Measurements from ENCODE around the gene DNM1.

The DNM1 gene

GRCh38 chr9:128203707-128204551, 750 bp downstream of the DNM1 start:
- no peak for DNase-seq
- no peak overlapping the region for H3K27ac Mint-ChIP-seq
- no peak for ATAC-seq (replicated peaks)
- no peaks in the 10 kb centered on the region for H3K36me3 Mint-ChIP-seq (ENCODE audit: insufficient read depth)
- peaks cover 26 to 45% of the 10 kb centered on the region in 2 donors for H3K27me3 Mint-ChIP-seq
- no peaks in the 10 kb centered on the region for H3K9me3 Mint-ChIP-seq
- H3K4me3 Mint-ChIP-seq: peak overlapping the region; percentile 66 to 72
- peaks cover 0 to 4% of the 10 kb centered on the region in 2 donors for H3K4me1 Mint-ChIP-seq (ENCODE audit: low read depth in 2 of 2)

- Mint-ChIP-seq H3K9me3 (no peaks in the 10 kb centered on the region), H3K27me3 (peaks cover 26 to 45% of the 10 kb centered on the region in 2 donors), H3K27ac (no peak overlapping the region), H3K36me3 (ENCODE audit: insufficient read depth) (no peaks in the 10 kb centered on the region), H3K4me1 (ENCODE audit: low read depth in 2 of 2) (peaks cover 0 to 4% of the 10 kb centered on the region in 2 donors), H3K4me3 (peak overlapping the region in 1 of 2 donors; percentile 72)
- no peak for DNase-seq
- no peak for ATAC-seq (replicated peaks)
Measured at GRCh38 chr9:128204858-128205257, 1.7 kb downstream of the DNM1 start.

- no peak overlapping the region for H3K4me3 Mint-ChIP-seq
- DNase-seq (no peak), ATAC-seq (replicated peaks) (no peak)
- H3K4me1 Mint-ChIP-seq (ENCODE audit: low read depth in 2 of 2): peaks cover 0 to 4% of the 10 kb centered on the region in 2 donors
- H3K27ac Mint-ChIP-seq: no peak overlapping the region
- no peaks in the 10 kb centered on the region for H3K9me3 Mint-ChIP-seq
- no peaks in the 10 kb centered on the region for H3K36me3 Mint-ChIP-seq (ENCODE audit: insufficient read depth)
- H3K27me3 Mint-ChIP-seq: peaks cover 26 to 45% of the 10 kb centered on the region in 2 donors
Measured at GRCh38 chr9:128205296-128205944, 2.2 kb downstream of the DNM1 start.

- Mint-ChIP-seq H3K27me3 (peaks cover 34 to 54% of the 10 kb centered on the region in 2 donors), H3K4me1 (ENCODE audit: low read depth in 2 of 2) (peaks cover 0 to 4% of the 10 kb centered on the region in 2 donors), H3K27ac (no peak overlapping the region), H3K36me3 (ENCODE audit: insufficient read depth) (no peaks in the 10 kb centered on the region), H3K4me3 (no peak overlapping the region), H3K9me3 (no peaks in the 10 kb centered on the region)
- DNase-seq (no peak), ATAC-seq (replicated peaks) (no peak)
Measured at GRCh38 chr9:128206484-128206883, 3.3 kb downstream of the DNM1 start.

GRCh38 chr9:128206916-128207910, 4.0 kb downstream of the DNM1 start:
- Mint-ChIP-seq H3K36me3 (ENCODE audit: insufficient read depth) (no peaks in the 10 kb centered on the region), H3K4me3 (no peak overlapping the region), H3K4me1 (ENCODE audit: low read depth in 2 of 2) (peaks cover 0 to 4% of the 10 kb centered on the region in 2 donors), H3K9me3 (no peaks in the 10 kb centered on the region), H3K27ac (no peak overlapping the region), H3K27me3 (peaks cover 41 to 61% of the 10 kb centered on the region in 2 donors)
- no peak for ATAC-seq (replicated peaks)
- DNase-seq: no peak

GRCh38 chr9:128208386-128208785, 5.2 kb downstream of the DNM1 start:
- H3K4me1 Mint-ChIP-seq (ENCODE audit: low read depth in 2 of 2): peaks cover 0 to 4% of the 10 kb centered on the region in 2 donors
- H3K9me3 Mint-ChIP-seq: no peaks in the 10 kb centered on the region
- DNase-seq (no peak), ATAC-seq (replicated peaks) (no peak)
- H3K27me3 Mint-ChIP-seq: peaks cover 44 to 68% of the 10 kb centered on the region in 2 donors
- no peaks in the 10 kb centered on the region for H3K36me3 Mint-ChIP-seq (ENCODE audit: insufficient read depth)
- no peak overlapping the region for H3K4me3 Mint-ChIP-seq
- peak overlapping the region in 1 of 2 donors; percentile 72 for H3K27ac Mint-ChIP-seq

GRCh38 chr9:128208946-128209669, 5.9 kb downstream of the DNM1 start:
- DNase-seq (no peak), ATAC-seq (replicated peaks) (no peak)
- Mint-ChIP-seq H3K4me3 (no peak overlapping the region), H3K36me3 (ENCODE audit: insufficient read depth) (no peaks in the 10 kb centered on the region), H3K27me3 (peaks cover 43 to 72% of the 10 kb centered on the region in 2 donors), H3K9me3 (no peaks in the 10 kb centered on the region), H3K27ac (no peak overlapping the region), H3K4me1 (ENCODE audit: low read depth in 2 of 2) (peaks cover 0 to 3% of the 10 kb centered on the region in 2 donors)

GRCh38 chr9:128211186-128211980, 8.2 kb downstream of the DNM1 start:
- no peak for DNase-seq
- no peaks in the 10 kb centered on the region for H3K36me3 Mint-ChIP-seq (ENCODE audit: insufficient read depth)
- H3K4me3 Mint-ChIP-seq: no peak overlapping the region
- H3K9me3 Mint-ChIP-seq: no peaks in the 10 kb centered on the region
- peak overlapping the region in 1 of 2 donors; percentile 13 for H3K27ac Mint-ChIP-seq
- peaks cover 27 to 52% of the 10 kb centered on the region in 2 donors for H3K27me3 Mint-ChIP-seq
- no peaks in the 10 kb centered on the region for H3K4me1 Mint-ChIP-seq (ENCODE audit: low read depth in 2 of 2)
- no peak for ATAC-seq (replicated peaks)

- peaks cover 22 to 47% of the 10 kb centered on the region in 2 donors for H3K27me3 Mint-ChIP-seq
- no peaks in the 10 kb centered on the region for H3K4me1 Mint-ChIP-seq (ENCODE audit: low read depth in 2 of 2)
- ATAC-seq (replicated peaks): no peak
- H3K36me3 Mint-ChIP-seq (ENCODE audit: insufficient read depth): no peaks in the 10 kb centered on the region
- no peak for DNase-seq
- no peak overlapping the region for H3K27ac Mint-ChIP-seq
- no peaks in the 10 kb centered on the region for H3K9me3 Mint-ChIP-seq
- no peak overlapping the region for H3K4me3 Mint-ChIP-seq
Measured at GRCh38 chr9:128211981-128212281, 8.8 kb downstream of the DNM1 start.

GRCh38 chr9:128213746-128214497, 10.7 kb downstream of the DNM1 start:
- ATAC-seq (replicated peaks): no peak
- Mint-ChIP-seq H3K4me3 (no peak overlapping the region), H3K9me3 (no peaks in the 10 kb centered on the region), H3K27ac (no peak overlapping the region), H3K4me1 (ENCODE audit: low read depth in 2 of 2) (peaks cover 9% of the 10 kb centered on the region in 2 donors), H3K27me3 (peaks cover 18 to 34% of the 10 kb centered on the region in 2 donors), H3K36me3 (ENCODE audit: insufficient read depth) (no peaks in the 10 kb centered on the region)
- DNase-seq: no peak

GRCh38 chr9:128214571-128215490, 11.7 kb downstream of the DNM1 start:
- H3K27ac Mint-ChIP-seq: no peak overlapping the region
- peaks cover 11% of the 10 kb centered on the region in 2 donors for H3K4me1 Mint-ChIP-seq (ENCODE audit: low read depth in 2 of 2)
- no peaks in the 10 kb centered on the region for H3K36me3 Mint-ChIP-seq (ENCODE audit: insufficient read depth)
- no peak overlapping the region for H3K4me3 Mint-ChIP-seq
- no peaks in the 10 kb centered on the region for H3K9me3 Mint-ChIP-seq
- ATAC-seq (replicated peaks): no peak
- no peak for DNase-seq
- peaks cover 18 to 34% of the 10 kb centered on the region in 2 donors for H3K27me3 Mint-ChIP-seq

Measured in effector memory CD8-positive, alpha-beta T cell (primary cell).